Measurements from ENCODE around the gene FPGS. TPM values are rescaled to one million over a fixed set of nuclear protein-coding genes. Genes with fewer than 3 reads are reported as not detected.

FPGS gene
- total RNA-seq, 1 experiment from 2014 or later = 70.6 TPM

DNA sequence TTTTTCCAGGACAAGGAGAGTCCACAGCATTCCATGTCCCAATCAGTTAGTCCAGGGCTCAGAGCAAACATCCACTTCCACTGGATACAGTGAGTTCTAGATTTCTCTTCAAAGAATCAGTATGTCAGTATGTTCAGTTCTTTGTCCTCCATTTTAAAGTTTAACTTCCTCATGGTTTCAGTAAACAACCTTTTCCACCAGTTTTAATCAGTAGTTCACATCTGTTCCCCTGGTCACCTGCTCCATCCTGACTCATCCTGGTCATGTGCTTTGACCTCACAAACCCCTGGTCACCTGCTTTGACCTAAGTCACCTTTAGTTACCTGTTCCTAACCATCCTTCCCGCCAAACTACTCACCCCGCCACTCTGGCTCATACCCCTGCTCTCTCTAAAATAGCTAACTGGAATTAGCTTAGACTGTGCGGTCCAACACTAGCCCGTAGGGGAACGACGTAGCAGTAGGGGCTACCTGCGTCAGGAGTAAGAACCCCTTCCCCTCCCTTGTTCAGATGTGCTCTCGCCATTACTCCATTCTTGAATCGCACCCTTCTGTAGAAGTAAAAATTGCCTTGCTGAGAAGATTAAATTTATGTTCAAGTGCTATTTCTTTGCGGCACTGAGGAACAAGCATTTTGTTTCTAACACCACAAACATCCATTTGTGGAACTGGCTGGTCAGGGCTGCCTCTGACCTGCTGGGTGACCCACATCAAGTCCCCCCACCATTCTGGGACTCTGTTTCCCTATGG, 46.2 kb downstream of the FPGS start:
- Histone ChIP-seq H4K20me1 (ENCODE audit: insufficient read depth) (no peaks in the 10 kb centered on the region), H3K4me3 (replicated peaks in 1 of 2; ENCODE audit: low read depth in 1 of 2, low read length in 2 of 2) (no peak overlapping the region), H3K9me2 (ENCODE audit: insufficient read depth) (no peaks in the 10 kb centered on the region), H3K36me3 (ENCODE audit: control insufficient read depth in 1 of 2, insufficient read depth in 2 of 2, low read length in 2 of 2) (no peaks in the 10 kb centered on the region), H3K4me1 (ENCODE audit: control insufficient read depth in 1 of 2, insufficient read depth in 2 of 2, low read length in 2 of 2) (no peaks in the 10 kb centered on the region), H3K27me3 (ENCODE audit: insufficient read depth, low read length) (no peaks in the 10 kb centered on the region), H3K9me3 (ENCODE audit: control insufficient read depth in 1 of 2, insufficient read depth in 1 of 2, low read depth in 1 of 2, low read length in 2 of 2) (peaks cover 3 to 11% of the 10 kb centered on the region in 2 experiments; a peak in 2 of 4 replicates), H2AFZ (ENCODE audit: low read depth, low read length, poor library complexity, severe bottlenecking) (no peak overlapping the region), H3K27ac (ENCODE audit: low read depth, low read length) (no peak overlapping the region), H3K9ac (ENCODE audit: low read length) (no peak overlapping the region), H3K79me2 (ENCODE audit: insufficient read depth, low read length) (no peaks in the 10 kb centered on the region), H3K4me2 (ENCODE audit: low read length) (no peak overlapping the region)
- no peak for TF ChIP-seq EZH2 (IDR thresholded peaks at IDR 0.05)
- peak; percentile 55; the same call in 1 of the 2 replicates for TF ChIP-seq CBX3 (IDR thresholded peaks at IDR 0.05; ENCODE audit: low read depth)
- RAD21 ChIA-PET (ENCODE audit: low non-redundant PET in 1 of 2, low total read pairs in 2 of 2, uncharacterized antibody in 2 of 2, unreplicated experiment in 2 of 2) = no interaction called here
- DNase-seq (ENCODE audit: low read depth, low spot score) = no peak
- no peak for ATAC-seq
- POLR2A ChIA-PET = no interaction called here
- BruUV-seq (replicated peaks) = no TSS peak
- CTCF ChIA-PET = no interaction called here
- intact Hi-C loops (cut with micrococcal nuclease) = no loop called here

GRCh38 chr9:127850286-127850830, 47.7 kb downstream of the FPGS start:
- no peaks in the 10 kb centered on the region for H3K27me3 ChIP-seq (ENCODE audit: insufficient read depth, low read length)
- no peaks in the 10 kb centered on the region for H3K9me2 ChIP-seq (ENCODE audit: insufficient read depth)
- no peak overlapping the region for H2AFZ ChIP-seq (ENCODE audit: low read depth, low read length, poor library complexity, severe bottlenecking)
- ATAC-seq (no peak), DNase-seq (ENCODE audit: low read depth, low spot score) (no peak)
- H3K9me3 ChIP-seq (ENCODE audit: control insufficient read depth in 1 of 2, insufficient read depth in 1 of 2, low read depth in 1 of 2, low read length in 2 of 2) = peaks cover 3 to 11% of the 10 kb centered on the region in 2 experiments; a peak in 2 of 4 replicates
- no TSS peak for BruUV-seq (replicated peaks)
- CTCF ChIA-PET = no interaction called here
- TF ChIP-seq, protein P1, sequence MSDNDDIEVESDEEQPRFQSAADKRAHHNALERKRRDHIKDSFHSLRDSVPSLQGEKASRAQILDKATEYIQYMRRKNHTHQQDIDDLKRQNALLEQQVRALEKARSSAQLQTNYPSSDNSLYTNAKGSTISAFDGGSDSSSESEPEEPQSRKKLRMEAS (IDR thresholded peaks at IDR 0.05) = no peak
- no peak for TF ChIP-seq SRF (IDR thresholded peaks at IDR 0.05; ENCODE audit: low read depth)
- TF ChIP-seq ZFX (IDR thresholded peaks at IDR 0.05) = no peak
- TF ChIP-seq ELF1 (IDR thresholded peaks at IDR 0.05; ENCODE audit: borderline replicate concordance, low read depth) = no peak
- TF ChIP-seq, protein P2, sequence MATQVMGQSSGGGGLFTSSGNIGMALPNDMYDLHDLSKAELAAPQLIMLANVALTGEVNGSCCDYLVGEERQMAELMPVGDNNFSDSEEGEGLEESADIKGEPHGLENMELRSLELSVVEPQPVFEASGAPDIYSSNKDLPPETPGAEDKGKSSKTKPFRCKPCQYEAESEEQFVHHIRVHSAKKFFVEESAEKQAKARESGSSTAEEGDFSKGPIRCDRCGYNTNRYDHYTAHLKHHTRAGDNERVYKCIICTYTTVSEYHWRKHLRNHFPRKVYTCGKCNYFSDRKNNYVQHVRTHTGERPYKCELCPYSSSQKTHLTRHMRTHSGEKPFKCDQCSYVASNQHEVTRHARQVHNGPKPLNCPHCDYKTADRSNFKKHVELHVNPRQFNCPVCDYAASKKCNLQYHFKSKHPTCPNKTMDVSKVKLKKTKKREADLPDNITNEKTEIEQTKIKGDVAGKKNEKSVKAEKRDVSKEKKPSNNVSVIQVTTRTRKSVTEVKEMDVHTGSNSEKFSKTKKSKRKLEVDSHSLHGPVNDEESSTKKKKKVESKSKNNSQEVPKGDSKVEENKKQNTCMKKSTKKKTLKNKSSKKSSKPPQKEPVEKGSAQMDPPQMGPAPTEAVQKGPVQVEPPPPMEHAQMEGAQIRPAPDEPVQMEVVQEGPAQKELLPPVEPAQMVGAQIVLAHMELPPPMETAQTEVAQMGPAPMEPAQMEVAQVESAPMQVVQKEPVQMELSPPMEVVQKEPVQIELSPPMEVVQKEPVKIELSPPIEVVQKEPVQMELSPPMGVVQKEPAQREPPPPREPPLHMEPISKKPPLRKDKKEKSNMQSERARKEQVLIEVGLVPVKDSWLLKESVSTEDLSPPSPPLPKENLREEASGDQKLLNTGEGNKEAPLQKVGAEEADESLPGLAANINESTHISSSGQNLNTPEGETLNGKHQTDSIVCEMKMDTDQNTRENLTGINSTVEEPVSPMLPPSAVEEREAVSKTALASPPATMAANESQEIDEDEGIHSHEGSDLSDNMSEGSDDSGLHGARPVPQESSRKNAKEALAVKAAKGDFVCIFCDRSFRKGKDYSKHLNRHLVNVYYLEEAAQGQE (IDR thresholded peaks at IDR 0.05; ENCODE audit: low read depth) = no peak
- no peak for TF ChIP-seq SIN3A (IDR thresholded peaks at IDR 0.05; ENCODE audit: low read depth)
- no peak for TF ChIP-seq YY1 (IDR thresholded peaks at IDR 0.05; ENCODE audit: extremely low read depth, insufficient replicate concordance, low read depth, low read length)
- no peak for TF ChIP-seq RAD21 (IDR thresholded peaks at IDR 0.05; ENCODE audit: low read depth)
- H3K27ac ChIP-seq (ENCODE audit: low read depth, low read length) = no peak overlapping the region
- H4K20me1 ChIP-seq (ENCODE audit: insufficient read depth) = no peaks in the 10 kb centered on the region
- H3K4me2 ChIP-seq (ENCODE audit: low read length) = no peak overlapping the region
- intact Hi-C loops (cut with micrococcal nuclease) = no loop called here
- POLR2A ChIA-PET = no interaction called here
- RAD21 ChIA-PET (ENCODE audit: low non-redundant PET in 1 of 2, low total read pairs in 2 of 2, uncharacterized antibody in 2 of 2, unreplicated experiment in 2 of 2) = no interaction called here
- H3K4me1 ChIP-seq (ENCODE audit: control insufficient read depth in 1 of 2, insufficient read depth in 2 of 2, low read length in 2 of 2) = no peaks in the 10 kb centered on the region
- H3K36me3 ChIP-seq (ENCODE audit: control insufficient read depth in 1 of 2, insufficient read depth in 2 of 2, low read length in 2 of 2) = no peaks in the 10 kb centered on the region
- H3K9ac ChIP-seq (ENCODE audit: low read length) = no peak overlapping the region
- H3K4me3 ChIP-seq (replicated peaks in 1 of 2; ENCODE audit: low read depth in 1 of 2, low read length in 2 of 2) = no peak overlapping the region
- no peaks in the 10 kb centered on the region for H3K79me2 ChIP-seq (ENCODE audit: insufficient read depth, low read length)
